Activated naive CD8-positive, alpha-beta T cell treated with anti-CD3 and anti-CD28 coated beads, Interleukin-2, amount 50 U/mL, for 16 hours (primary cell): ENCODE measurements around the gene SYNGAP1.
"Not testable (repeated sequence)": the region's sequence is repeated elsewhere in the genome, so short reads cannot be mapped to it uniquely, and the experiment has no call there.

Experiments
- DNase-seq: peaks from one replicate; pipeline ENCODE4 v3.0.0-alpha.2; 2020; ENCODE audit warnings: low read depth, low spot score

The SYNGAP1 gene

DNA sequence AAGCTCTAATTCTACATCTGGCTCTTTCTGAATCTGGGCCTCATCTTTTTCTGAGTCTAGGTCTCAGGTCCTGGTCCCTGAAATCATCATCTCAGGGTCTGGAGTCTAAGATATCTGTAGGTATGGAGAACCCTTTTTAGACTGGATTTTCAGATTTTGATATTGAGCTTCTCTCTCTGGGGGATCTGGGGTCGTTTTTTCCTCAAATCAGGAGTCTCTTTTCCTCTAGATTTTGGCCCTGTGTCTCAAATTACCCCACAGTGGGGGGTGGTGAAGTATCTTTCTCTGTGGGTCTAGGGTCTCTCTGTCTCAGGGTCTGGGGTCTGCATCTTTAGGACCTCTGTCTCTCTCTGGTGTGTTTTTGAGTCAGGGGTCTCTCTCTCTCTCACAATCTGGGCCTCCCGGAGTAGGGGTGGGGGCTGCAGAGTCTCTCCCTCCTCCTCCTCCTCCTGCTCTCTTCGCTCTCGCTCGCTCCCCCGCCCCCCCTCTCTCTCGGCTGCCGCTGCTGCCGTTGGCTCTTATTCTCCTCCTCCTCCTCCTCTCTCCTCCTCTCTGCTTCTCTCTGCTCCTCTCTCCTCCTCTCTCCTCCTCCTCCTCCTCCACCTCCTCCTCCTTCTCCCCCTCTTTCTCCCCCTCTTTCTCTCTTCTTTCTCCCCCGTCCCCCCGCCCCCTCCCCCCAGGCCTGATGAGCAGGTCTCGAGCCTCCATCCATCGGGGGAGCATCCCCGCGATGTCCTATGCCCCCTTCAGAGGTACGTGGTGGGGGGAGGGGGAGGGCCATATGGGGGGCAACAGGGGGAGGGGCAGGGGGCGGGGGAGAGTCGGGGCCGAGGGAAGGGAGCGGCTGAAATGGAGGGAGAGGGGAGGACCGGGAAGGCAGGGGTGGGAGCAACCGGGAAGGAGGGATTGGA lies at the start of gene SYNGAP1:
SYNGAP1 (plus strand) TSS at position 486 of the 911 bp plus-strand sequence; CDS start at position 686, 200 bp downstream.
- DNase-seq, result no peak

DNA sequence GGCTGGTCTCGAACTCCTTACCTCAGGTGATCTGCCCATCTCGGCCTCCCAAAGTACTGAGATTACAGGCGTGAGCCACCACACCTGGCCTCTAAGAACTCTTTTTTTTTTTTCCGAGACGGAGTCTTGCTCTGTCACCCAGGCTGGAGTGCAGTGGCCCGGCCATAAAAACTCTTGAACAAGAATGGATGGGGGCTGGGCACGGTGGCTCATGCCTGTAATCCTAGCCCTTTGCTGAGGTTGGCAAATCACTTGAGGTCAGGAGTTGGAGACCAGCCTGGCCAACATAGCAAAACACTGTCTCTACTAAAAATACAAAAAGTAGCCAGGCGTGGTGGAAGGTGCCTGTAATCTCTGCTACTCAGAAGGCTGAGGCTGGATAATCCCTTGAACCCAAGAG lies 48.0 kb upstream of the SYNGAP1 start:
- not testable (repeated sequence) for DNase-seq

DNA sequence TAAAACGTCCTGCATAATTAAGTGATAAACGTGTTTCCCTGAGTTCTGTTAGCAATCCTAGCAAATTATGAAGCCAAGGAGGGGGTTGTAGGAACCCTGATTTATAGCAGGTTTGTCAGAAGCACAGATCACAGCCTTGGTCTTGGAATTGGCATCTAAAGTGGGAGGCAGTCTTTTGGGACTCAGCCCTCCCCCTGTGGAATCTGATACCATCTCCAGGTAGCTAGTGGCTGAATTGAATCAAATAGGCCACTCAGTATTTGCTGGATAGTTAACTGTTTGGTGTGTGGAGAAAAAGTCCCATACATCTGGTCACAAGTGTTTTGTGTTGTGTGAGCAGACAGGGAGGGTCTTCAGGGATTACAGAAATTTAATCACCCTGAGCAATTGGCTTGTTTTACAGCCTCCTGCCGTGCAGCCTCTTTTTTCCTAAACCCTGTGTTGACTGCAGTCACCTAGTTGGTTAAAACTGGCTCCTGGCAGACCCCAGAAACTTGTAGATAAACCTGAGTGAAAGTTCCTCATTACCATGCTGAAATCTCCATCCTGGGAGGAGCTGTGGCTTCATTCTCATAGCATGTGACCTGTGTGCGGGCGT lies 47.2 kb upstream of the SYNGAP1 start:
- DNase-seq, result no peak

DNA sequence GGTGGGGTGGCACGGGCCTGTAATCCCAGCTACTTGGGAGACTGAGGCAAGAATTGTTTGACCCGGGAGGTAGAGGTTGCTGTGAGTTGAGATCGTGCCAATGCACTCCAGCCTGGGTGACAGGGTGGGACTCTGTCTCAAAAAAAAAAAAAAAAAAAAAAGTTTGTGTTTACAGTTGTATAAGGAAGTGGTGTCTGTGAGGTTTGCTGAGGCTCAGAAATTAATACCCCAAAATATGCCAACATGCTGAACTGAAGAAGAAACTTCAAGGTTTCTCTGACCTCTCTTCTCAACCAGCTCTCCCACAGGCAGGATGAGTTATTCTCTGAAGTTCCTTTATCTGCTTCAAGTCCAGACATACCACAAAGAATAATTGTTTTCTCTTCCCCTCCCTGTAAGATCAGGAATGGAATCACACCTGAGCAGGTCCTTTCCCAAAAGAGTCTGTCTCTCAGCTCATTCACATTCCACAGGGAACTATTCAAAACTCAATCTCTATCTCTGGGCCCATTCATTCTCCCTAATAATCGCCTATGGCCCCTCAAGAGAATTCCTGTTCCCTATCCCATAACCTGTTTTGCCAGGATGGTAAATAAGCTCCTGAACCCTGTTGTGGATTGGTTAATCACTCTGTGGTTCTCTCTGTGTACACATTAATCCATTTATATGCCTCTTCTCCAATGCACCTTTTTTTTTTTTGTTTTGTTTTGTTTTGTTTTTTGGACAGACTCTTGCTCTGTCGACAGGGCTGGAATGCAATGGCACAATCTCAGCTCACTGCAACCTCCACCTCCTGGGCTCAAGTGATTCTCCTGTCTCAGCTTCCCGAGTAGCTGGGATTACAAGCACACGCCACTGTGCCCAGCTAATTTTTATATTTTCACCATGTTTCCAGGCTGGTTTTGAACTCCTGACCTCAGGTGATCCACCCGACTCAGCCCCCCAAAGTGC lies 45.6 kb upstream of the SYNGAP1 start:
- DNase-seq, result no peak

DNA sequence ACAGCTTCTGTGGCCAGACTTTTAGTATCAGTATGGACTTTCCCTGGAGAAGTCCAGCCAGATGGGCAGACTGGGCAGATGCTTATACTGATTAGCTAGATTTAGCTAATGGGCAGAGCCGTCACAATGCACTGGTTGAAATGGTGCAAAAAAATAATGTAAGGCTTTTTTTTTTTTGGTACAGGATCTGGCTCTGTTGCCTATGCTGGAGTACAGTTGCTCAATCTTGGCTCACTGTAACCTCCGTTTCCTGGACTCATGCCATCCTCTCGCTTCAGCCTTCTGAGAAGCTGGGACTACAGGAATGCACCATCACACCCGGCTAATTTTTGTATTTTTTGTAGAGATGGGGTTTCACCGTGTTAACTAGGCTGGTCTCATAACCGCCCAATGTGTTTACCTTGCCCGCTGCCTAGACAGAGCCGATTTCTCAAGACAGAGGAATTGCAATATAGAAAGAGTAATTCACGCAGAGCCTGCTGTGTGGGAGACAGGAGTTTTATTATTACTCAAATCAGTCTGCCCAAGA lies 44.7 kb upstream of the SYNGAP1 start:
- no peak for DNase-seq

DNA sequence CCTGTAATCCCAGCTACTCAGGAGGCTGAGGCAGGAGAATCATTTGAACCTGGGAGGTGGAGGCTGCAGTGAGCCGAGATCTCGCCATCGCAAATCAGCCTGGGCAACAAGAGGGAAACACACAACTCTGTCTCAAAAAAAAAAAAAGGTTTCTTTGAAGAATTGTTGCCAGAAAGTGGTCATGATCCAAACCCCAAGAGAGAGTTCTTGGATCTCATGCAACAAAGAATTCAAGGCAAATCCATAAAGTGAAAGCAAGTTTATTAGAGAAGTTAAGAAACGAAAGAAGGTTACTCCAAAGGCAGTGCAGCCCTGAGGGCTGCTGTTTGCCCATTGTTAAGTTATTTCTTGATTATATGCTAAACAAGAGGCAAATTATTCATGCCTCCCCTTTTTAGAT lies 42.7 kb upstream of the SYNGAP1 start:
- DNase-seq, result no peak

DNA sequence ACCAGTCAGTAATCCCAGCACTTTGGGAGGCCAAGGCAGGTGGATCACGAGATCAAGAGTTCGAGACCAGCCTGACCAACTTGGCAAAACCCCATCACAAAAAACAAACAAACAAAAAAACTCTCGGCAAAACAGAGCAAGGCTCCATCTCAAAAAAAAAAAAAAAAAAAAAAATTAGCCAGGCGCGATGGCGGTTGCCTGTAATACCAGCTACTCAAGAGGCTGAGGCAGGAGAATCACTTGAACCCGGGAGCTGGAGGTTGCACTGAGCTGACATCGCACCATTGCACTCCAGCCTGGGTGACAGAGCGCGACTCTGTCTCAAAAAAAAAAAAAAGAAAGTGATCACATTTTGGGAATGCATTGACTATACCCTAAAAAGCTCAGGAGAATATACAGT lies 40.7 kb upstream of the SYNGAP1 start:
- DNase-seq, result not testable (repeated sequence)

DNA sequence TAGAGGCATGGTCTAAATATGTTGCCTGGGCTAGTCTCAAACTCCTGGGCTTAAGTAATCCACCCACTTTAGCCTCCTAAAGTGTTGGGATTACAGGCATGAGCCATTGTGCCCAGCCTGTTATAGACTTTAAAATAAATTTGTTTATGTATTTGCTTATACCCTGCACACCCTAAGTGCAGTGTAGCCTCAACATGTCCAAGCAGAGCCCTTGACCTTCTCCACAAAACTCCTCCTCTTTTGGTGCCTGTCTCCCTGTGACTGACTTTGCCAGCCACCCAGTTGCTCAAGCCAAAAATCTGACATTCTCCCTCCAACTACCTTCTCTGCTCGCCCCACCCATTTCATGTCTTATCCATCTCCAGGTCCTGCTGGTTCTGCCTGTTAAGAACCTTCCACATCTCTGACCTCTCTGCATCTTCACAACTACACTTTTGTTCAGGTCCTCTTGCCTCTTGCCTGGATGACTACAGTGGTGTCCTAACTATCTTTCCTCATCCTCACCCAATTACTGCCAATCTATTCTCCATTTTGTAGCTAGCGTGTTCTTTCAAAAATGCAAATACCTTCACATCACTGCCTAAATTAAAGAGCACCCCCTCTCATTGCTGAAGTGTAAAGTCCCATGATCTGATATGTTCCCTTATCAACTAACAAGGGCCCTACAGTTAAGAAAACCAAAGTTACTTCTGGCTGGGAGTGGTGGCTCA lies 39.4 kb upstream of the SYNGAP1 start:
- DNase-seq, result no peak

DNA sequence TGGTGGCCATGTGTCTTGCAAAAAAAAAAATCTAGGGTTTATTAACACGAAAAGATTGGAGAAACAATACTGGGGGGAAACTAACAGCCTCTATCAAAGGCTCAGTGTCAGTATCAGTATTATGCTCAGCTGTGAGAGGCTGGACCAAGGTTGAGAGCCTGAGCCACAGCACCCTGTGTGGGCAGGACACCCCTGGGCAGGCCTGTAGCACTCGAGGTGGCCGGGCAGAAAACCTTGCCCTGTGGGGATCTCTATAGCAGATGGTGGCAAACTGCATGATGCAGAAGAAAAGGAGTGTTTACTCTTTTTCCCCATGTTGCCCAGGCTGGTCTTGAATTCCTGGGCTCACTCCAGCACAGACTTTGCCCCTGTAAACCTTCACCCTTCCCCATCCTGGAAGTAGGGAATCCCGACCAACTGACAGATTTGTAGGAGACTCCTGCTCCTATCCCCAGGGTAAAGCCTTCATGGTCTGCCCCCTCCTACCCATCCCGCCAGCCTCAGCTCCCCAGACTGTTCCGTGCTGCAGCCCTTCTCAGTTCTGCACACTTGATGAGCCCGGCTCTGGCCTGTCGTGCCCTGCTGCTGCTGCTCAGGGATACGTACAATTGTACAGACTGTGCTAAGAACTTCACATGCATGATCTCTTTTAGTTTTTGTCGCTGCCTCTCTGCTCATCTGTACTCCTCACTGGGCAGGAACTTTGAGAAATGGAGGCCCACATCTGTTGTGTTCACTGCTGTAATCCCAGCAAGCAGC lies 36.3 kb upstream of the SYNGAP1 start:
- DNase-seq, result no peak

DNA sequence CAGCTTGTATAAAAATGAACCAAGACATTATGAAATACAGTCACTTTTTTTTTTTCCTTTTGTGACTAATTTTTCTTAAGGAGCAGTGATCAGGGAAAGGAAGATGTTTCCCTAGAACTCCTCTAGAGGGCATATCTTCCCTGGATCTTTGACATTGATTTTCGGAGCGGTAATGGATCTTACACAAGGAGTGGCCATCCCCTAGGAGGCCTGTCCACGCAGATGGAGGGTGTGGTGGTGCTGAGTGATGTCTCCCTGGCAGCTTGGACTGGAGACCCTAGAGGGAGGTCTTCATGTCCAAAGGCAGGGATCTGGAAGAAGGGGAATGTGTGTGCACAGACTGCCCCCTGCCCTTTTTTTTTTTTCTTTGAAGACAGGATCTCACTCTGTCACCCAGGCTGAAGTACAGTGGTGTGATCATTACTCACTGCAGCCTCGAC lies 35.3 kb upstream of the SYNGAP1 start:
- no peak for DNase-seq

DNA sequence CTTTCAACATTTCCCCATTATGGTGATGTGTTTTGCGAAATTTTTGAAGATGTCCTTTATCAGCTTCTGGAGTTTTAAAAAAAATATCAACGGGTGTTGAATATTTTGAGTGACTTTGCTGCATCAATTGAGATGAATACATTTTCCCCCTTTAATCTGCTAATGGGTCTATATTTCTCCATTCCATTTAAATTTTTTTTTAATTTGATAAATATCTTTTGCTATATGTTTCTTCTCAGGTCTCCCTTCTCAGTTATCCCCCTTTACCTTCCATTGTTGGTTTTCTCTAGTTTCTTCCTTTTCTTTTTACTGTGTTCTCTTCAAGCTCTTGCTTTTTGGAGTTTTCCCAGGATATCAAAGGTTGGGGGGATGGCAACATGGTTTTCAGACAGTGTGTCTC lies 29.7 kb upstream of the SYNGAP1 start:
- DNase-seq, result no peak

DNA sequence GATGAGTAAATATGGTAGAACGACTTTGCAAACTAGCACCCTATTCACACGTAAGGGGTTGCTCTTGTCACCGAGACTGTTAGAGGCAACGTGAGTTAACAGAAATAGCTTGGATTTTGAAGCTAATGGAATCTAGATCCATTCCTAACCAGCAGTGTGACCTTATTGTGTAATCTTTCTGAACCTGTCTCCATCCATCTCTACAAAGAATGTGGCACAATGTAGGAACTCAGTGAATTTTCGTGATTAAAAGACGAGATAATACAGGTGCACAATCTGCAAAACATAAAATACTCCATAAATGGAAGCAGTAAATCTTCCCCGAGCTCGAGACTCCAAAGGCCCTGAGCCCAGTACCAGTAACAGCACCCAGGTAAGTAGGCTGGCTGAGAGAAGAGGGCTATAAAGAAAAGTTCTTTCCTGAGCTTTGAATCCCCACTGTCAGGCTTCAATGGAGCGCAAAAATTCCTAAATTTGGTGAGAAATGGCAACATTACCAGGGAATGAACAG lies 29.0 kb upstream of the SYNGAP1 start:
- no peak for DNase-seq

DNA sequence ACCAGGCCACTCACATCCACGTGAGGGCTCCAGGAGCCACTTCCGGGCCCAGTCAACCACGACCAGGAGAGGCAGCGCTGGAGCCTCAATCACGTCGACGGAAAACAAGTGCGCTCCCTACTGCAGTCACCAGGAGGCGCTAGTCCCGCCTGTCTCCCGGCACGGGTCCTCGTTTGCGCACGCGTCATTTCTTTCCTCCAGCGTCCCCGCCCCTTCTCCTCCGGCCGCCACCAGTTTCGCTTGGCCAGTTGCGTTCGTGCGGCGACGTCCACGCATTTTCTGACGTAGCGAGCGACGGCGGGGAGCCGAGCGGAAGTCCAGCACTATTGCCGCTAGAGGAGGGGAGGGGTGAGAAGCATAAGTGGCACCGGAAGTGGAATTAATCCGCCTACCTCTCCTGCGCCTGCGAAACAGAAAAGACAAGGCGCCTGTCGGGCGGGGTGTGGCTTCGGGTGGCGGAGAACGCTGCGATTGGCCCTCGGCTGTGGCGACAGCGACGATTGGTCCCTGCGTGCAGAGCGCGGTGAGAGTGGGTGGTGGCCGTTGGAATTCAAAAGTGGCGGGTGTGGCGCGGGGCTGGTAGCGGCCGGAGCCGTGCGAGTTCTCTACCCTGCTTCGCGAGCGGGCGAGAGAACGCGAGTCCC lies 28.5 kb upstream of the SYNGAP1 start, which contains the start of gene KIFC1:
KIFC1 (plus strand) TSS at position 546 of the 644 bp plus-strand sequence. CDS start 163 bp downstream, outside the sequence.
- DNase-seq, result peak; percentile 97

DNA sequence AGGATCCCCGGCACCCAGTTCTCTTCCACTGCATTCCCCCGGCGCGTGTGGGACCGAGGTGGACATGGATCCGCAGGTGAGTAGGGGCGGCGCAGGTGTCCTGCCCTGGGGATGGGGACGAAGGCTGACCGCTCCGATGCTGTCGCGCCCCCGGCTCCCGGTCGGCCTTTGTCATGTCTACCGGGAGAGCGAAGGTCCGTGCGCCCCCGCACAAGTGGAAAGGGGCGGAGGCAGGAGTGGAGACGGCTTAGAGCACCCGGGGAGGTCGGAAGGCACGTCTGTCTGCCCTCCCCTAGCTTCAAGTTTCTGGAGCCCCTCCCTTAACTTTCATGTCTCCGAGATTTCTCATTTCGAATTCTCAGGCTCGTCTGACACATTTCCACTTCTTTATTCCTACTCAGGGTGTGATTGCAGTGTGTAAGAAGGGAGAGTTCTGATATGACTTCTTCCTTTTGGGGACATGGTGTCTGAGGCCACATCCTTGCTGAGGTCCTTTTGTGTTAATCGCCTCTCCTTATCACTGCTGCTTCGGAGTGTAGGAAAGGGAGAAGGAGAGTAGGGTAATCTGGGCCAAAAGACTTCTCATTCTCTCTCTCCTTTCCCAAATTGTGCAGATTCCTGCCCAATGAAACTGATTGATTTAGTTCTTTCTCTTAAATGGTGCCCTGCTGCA lies 27.8 kb upstream of the SYNGAP1 start:
- DNase-seq, result no peak

DNA sequence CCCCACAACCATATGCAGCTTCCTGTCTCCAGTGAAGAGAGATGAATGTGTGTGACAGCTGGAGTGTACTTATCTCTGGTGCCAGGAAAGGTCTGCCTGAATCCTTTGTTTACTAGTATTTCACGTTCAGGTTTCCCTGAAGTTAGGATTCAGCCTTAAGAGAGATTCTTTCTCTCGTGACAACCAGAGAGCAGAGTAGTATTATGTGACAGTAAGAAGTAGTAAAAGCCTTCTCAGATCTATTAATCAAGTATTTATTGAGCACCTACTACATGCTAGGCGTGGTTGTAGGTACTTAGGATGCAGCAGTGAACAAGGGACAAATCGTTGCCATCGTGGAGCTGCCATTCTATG lies 27.3 kb upstream of the SYNGAP1 start:
- no peak for DNase-seq

DNA sequence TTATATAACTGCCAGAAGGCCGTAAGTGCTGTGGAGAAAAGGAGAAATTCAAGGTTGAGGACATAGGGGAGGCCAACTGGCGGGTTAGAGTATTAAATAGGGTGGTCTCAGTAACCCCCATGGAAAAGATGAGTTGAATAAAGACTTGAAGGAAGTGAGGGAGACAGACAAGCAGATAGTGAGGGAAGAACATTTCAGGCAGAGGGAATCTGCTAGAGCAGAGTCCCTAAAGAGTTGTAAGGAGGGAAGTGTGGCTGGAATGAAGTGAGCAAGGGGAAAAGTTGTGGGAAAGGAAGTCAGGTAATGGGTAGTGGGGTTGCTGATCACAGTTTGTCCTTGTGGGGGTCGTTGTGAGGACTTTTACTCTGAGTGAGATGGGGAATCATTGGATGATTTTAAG lies 26.9 kb upstream of the SYNGAP1 start:
- DNase-seq, result no peak

DNA sequence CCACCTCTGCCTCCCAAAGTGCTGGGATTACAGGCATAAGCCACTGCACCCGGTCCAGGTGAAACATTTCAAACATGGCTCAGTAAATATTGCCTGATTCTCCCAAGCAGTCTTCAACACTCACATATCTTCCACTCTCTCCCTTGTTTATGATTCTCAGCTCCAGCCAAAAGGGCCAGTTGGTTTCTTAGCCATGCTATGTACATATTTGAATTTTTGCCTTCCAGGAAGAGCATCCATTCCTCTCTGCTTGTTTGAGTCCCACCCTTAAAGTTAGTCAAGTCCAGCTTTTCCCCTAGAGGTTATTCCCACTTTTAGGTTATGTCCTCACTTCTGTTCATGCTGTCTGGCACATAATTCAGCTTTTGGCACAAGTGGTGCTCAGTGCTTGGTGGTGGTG lies 22.3 kb upstream of the SYNGAP1 start:
- no peak for DNase-seq

DNA sequence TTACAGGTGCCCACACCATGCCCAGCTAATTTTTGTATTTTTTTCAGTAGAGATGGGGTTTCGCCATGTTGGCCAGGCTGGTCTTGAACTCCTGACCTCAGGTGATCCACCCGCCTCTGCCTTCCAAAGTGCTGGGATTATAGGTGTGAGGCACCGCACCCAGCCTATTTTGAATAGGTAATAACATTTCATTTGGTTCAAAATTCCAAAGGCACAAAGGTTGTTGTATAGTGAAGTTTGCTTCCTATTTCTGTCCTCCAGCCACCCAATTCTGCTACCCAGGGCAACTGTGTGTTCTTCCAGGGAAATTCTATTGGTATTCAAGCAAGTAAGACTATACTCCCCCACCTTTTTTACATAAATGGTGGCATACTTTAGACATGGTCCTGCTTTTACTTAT lies 21.3 kb upstream of the SYNGAP1 start:
- DNase-seq, result not testable (repeated sequence)

DNA sequence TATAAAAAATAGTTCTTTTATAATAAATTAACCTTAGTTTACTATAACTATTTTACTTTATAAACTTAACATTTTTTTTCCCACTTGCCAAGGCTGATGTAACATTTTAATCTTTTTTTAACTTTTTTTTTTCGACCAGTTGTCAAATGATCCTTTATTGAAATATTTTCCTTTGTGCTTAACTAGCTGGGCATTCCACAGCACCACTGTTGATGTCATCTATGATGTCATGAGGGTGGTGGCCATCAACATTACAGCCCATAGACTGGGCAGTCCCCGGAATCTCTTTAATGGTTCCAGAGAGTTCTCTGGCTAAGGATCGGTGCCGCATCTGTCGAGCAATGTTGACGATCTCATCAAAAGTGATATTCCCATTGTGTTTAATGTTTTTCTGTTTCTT lies 20.0 kb upstream of the SYNGAP1 start:
- not testable (repeated sequence) for DNase-seq
